Activated CD4-positive, alpha-beta T cell treated with anti-CD3 and anti-CD28 coated beads, Interleukin-2, amount 50 U/mL, for 24 hours (primary cell): ENCODE results near the gene QPCT.
"Not testable (repeated sequence)": the region's sequence is repeated elsewhere in the genome, so short reads cannot be mapped to it uniquely, and the experiment has no call there.

Experiments
- DNase-seq, 2 donors: peaks; one replicate each; pipeline ENCODE4 v3.0.0-alpha.2; 2020; ENCODE audit warnings: low read depth in 1 of 2, low spot score in 1 of 2

Gene QPCT

DNA sequence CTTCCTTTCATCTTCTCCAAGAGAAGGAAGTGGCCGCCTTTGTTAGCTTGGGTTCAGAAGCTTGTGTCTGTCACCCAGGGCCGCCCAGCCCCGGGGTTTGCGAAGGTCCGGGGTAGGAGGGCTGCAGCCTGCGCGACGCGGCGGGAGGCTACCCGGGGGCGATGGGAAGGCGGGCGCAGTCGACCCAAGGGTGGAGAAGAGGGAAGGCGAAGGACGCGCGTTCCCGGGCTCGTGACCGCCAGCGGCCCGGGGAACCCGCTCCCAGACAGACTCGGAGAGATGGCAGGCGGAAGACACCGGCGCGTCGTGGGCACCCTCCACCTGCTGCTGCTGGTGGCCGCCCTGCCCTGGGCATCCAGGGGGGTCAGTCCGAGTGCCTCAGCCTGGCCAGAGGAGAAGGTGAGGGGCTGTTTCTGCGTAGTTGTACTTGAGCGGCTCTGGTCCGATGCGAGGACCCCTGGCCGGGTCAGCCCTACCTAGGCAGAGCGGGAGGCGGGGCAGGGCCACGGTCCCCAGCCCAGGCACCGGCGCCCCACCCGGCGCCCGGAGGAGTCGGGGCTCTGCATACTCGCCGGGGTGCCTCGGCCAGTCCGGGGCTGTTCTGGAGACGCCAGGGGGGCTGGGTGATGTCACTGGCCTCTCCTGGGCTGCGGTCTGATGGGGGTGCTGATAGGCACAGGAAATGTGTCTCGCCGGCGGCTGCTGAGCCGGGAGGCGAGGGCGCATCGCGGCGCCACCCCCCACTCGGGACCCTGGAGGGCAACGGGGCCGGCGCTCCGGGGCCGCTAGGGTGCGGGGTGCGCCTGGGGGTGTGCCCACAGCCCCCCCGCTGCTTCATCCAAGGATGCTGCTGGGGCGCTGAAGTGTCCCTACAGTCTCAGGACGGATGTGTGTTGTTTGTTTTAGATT is at the start of gene QPCT:
Gene QPCT (plus strand): TSS at position 178 of the 909 bp plus-strand sequence. CDS start 102 bp downstream, at position 280.
- peak in 1 of 2 donors; percentile 32 for DNase-seq

DNA sequence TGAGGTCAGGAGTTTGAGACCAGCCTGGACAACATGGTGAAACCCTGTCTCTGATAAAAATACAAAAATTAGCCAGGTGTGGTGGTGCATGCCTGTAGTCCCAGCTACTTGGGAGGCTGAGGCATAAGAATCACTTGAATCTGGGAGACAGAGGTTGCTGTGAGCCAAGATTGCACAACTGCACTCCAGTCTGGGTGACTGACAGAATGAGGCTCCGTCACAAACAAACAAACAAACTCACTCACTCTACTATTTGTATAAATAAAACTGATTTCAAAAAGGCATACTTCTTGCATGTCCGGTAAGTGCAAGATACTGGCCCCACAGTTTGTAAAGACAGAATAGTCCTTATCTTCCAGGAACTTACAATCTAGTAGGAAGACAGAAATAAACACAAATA is 49.6 kb upstream of the QPCT start:
- not testable (repeated sequence) for DNase-seq

GRCh38 chr2:37295469-37296073 is 48.9 kb upstream of the QPCT start:
- DNase-seq = no peak

GRCh38 chr2:37297632-37298031 is 46.8 kb upstream of the QPCT start:
- DNase-seq = no peak

- DNase-seq = no peak
Measured at GRCh38 chr2:37300146-37300545, 44.3 kb upstream of the QPCT start.

DNA sequence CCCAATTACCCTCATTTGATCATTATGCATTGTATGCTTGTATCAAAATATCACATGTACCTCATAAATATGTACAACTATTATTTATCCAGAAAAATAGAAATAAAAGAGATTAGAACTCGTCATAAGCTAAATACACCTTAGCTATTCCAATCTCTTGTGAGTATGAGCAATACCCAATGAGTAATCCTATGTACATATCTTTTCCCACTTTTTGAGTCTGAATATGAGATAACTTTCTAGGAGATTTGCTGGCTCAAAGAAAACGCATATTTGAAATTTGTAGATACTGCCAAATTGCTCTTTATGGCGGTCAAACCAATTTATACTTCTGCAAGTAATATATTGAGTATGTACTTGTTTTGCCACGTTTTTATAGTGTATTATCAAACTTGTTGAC is 43.9 kb upstream of the QPCT start:
- DNase-seq = no peak

- DNase-seq = no peak
Measured at GRCh38 chr2:37301408-37301807, 43.0 kb upstream of the QPCT start.

DNA sequence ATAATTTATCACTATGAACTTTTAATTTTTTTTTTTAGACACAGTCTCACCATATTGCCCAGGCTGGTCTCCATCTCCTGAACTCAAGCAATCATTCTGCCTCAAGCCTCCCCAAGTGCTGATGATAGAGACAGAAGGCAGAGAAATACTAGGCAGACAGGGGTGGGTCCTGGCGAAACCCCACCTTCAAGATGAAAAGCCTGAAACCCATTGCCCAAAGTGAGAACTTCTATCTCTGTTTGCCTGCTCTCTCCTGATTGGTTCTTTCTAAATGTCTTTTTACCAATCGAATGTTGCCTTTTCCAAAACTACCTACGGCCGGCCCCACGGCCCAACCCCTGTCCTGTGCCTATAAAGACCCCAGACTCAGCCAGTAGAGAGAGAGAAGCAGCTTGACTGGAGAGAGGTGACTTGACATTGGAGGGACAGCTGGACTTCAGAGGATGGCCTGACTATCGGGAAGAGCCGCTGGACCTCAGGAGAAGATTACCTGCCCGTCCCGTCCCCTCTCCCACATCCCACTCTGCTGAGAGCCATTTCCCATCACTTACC is 41.7 kb upstream of the QPCT start:
- DNase-seq = no peak

DNA sequence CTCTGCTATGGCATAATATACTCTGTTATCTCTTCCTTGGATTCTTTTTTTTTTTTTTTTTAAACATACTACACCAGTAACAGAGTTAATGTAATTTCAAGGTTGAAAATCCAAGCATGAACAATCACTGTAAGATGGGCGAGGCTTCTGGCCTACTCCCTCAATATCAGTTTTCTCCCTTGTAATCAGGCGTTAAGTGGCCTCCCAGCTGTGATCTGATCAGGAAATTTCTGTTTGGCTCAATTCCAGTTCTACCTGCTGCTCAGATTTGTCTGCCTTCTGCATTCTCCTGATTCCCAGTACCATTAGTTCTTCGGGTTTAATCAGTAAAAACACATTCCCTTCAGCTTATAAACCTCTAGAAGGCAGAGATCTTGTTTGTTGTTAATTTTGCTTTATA is 38.4 kb upstream of the QPCT start:
- DNase-seq = no peak

- DNase-seq = no peak
Measured at GRCh38 chr2:37307500-37307899, 36.9 kb upstream of the QPCT start.

DNA sequence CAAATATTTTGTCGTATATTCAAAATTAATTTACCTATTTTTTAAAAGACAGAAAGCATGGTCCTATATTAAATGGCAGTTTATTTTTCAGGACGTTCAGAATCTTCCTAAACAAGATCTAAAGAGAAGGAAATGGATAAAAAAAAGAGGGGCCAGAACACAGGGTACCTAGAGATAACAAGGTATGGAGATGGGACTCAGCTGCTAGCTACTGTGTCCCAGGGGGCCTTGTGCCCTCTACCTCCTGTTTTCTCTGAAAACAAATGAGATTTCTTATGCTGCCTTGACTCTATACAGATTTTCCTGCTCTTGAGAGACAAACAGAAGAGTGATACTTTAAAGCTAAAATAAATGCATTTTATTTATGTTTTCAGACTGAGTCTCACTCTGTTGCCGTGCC is 29.1 kb upstream of the QPCT start:
- no peak for DNase-seq

GRCh38 chr2:37316181-37316580 is 28.2 kb upstream of the QPCT start:
- no peak for DNase-seq

DNA sequence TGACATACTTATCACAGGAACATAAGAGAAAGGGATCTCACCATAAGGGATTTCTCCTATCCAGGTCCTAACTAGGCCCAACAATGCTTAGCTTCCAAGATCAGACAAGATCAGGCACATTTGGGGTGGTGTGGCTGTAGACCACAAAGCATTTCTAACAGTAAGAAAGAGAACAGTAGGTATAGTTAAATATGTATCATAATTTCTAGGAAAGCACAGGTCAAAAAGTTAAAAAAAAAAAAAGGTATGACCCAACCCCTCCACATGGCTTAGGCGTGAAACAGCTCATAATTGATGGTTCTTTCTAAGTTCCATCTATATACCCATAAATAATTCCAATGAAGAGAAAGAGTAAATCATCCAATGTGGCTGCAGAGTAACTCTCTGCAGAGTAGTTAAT is 26.7 kb upstream of the QPCT start:
- DNase-seq = no peak

DNA sequence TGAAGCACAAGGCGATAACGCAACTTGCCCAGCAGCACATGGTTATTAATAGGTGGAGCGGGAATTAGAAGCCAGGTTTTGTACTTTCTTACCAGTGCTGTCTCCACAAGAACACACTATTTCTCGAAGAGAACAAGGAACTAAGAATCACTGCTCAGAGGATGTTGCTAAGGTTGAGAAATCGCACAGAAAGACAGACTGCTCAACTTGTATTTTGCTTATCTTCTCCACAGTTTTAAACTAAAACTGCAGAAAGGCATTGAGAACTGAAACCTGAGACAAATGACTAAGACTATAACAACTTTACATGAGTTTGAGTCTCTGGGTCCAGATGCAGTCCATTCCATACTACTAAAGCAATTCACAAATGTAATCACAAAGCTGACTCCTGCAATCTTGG is 26.0 kb upstream of the QPCT start:
- DNase-seq = no peak

DNA sequence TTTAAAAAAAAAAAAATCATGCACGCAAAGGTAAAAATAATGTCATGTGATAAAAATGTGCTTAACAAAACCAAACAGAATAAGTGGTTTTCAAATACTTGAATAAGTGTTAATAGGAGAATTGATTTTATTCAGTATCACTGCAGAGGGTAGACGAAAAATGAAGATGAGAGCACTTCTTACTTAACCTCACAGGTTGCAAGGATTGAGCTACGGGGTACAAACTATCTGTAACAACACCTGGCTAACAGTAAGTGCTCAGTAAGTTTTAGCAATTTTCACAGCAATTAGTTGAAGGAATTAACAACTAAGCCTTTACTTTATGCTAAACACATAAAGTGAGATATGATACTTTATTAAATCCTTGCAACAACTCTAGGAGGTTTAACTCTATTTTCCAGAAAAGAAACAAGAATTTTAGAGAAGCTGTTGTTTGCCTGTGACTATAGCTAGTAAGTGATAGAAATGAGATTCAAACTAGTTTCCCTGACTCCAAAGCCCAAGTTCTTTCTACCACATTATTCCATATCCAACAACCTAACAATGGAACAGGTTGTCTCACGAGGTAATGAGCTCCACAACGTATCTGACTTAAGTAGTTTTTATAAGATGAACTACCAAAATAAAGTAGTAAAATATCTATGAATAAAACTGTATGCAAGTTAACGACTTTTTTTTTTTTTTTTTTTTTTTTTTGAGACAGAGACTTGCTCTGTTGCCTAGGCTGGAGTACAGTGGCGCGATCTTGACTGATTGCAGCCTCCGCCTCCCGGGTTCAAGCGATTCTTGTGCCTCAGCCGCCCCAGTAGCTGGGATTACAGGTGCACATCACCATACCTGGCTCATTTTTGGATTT is 24.4 kb upstream of the QPCT start:
- DNase-seq = no peak

- DNase-seq = no peak
Measured at GRCh38 chr2:37321029-37321682, 23.3 kb upstream of the QPCT start.

DNA sequence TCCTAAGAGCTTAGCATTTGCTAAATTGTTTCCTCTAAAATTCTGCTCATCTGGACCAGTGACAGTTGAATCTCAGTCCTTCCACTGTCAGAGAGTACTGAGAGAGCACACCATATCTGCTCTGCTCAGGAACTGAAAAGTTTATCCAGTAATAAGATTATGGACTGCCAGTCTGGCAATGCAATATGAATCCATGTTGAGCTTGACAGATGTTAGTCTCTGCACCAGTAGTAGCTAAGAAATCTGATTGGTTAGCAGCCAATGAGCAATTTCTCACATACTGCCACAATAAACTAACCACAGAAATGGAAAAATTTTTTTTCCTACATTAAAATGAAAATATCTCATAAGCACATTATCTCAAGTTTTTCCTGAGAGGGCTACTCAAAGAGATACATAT is 22.1 kb upstream of the QPCT start:
- DNase-seq = peak in 1 of 2 donors; percentile 16

DNA sequence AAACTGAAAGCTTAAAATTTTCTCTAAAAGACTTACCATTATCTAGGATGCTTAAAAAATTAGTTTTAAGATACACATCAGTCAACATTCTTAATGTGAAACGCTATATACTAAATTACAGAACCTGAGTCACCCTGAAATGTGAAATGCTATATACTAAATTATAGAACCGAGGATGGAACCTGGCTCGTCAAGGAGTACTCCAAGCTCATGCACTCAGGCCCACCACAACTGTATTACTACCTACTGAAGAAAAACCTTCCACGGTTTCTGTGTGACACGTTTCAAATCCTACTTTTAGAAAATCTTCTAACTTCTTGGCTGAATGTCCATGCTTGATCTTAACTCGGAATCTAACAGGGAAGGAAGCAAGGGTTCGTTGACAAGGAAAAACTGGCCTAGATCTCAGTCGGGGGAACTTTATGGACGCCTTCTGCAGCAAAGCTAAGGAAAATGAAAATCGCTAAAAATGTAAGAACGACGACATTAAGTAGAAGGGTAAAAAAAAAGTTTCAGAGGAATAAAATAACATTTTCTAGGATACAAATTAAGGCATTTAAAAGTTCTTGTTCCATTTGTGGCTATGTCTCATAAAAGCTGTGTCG is 21.2 kb upstream of the QPCT start:
- no peak for DNase-seq

DNA sequence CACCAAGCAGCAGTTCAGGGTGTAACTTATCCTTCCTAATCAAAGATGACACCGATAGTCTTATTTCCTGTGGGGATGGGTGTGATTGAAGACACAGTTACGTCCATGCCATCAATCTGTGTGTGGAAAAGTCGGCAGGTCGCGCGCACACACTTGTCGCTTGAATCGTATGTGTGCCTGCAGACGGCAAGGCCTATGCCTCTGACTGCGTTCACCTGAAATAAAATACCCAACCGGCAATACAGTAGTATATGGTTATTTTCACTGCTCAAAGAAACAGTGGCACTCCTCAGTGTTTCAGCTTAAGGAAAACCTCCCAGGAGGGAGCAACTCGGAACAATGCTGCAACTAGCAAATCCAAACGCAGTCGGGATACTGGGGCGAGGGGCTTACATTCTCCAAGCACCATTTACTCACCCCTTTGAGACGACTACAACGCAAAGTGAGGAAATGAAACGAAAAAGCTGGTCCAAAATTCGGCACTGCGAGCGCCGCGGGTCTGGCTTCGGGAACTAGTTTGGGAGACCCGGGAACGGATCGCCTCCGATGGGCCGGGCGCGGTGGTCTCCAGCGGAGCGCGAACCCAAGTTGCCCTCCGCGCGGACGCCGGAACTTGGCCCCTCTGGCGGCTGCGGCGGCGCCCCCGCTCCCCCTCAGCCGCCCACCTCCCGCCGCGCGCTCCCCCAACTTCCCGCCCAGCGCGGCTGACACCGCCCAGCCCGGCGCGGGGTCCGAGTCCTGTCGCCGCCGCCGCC is 20.5 kb upstream of the QPCT start:
- peak; percentile 5 to 21 for DNase-seq

GRCh38 chr2:37324536-37324785 is 20.0 kb upstream of the QPCT start:
- DNase-seq = no peak
